GM18858 (cell line): ENCODE data around the gene CDKL5.

Experiments used
- ATAC-seq: cut with Tn5 transposase; IDR thresholded peaks from one replicate; pipeline ENCODE4 v1.9.1; 2021; ENCODE audit not compliant: unreplicated experiment

The CDKL5 gene

DNA sequence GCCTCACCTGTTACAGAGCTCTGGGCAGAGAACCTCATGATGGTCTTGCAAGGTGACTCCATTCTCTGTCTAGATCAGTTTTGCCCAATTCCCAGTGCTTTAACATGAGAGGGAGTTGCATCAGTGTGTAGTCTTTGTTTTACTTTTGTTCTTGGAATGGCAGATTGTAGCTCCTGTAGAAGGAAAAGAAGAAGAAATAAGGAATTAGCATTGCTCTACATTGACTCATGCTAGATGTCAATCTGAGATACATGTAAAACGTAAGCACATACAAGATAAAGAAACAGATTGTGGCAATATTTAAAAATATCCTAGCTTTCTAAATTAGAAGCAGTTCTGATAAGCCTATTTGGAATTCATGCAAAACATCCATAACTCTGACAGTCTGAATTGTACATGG is 266.0 kb downstream of the CDKL5 start:
- no peak for ATAC-seq

DNA sequence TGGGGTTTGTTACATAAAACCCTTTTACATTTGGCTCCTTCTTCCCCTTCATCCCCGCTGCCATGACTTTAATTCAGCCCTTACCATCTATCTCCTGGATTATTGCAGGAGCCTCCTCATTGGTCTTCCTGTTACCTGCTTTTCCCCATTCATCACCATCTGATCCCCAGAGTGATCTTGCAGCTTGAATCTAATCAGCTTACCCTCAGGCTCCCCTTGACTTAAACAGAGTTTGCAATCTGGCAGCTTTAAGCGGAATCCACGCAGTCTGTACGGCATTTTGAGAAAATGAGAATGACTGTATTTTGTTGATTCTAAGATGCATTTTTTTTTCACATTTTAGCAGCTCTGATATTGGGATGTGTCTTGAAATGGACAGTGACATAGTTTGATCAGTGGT is 267.1 kb downstream of the CDKL5 start:
- no peak for ATAC-seq

DNA sequence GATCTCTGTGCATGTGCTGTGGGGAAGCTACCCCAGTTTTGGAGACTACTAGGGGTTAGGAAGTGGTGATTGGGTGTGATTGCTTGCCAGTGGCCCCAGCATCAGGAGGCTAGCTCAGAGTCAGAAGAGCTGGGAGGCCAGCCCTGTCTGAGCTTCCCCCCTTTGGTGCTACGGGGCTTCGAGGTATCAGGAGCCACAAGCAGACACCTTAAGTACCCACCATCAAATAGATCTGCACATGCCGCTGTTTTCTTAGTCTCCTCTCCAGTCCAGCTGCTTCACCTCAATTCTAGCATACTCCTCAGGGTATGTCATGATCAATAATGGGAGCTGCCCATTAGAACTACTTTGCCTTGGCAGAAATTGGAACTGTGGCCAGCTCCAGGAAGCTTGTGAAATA is 271.2 kb downstream of the CDKL5 start:
- ATAC-seq, result no peak

DNA sequence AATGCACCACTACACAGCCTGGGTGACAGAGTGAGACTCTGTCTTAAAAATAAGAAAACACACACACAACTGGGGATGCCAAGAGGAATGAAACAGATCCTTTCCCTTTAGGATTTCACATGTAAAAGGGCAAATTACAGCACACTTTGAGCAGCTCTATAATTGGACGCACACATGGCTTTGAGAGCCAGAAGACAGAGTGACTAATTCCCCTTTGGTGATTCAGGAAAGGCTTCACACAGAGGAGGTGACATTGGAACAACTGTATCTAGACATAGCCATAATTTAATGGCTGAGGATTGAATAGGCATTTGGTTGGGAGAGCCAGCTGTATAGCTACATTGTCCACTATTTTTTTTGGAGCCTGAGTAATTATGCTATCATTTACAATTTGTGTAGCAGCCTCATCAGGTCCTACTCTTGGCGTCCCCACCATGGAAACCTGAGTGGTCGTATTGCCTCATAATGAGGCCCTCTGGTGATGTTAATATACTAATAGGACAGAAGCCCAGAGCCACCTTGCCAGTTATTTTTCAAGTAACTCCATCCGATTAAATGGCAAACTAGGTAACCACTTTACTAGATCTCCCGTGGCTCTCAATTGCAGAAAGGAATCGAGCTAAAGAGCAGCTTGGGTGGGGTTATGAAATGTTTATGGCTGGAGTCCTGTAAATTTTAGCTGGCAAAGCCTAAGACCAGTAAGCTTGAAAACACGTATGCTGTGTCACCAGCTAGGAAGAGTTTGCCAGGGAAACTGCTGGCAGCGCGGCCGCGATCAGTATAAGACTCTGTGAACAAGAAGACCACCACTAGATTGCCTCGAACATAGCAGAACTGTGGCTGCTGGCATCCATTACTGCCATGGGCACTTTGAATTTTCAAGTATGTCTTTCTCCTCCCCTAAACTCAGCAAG is 273.6 kb downstream of the CDKL5 start:
- no peak for ATAC-seq

DNA sequence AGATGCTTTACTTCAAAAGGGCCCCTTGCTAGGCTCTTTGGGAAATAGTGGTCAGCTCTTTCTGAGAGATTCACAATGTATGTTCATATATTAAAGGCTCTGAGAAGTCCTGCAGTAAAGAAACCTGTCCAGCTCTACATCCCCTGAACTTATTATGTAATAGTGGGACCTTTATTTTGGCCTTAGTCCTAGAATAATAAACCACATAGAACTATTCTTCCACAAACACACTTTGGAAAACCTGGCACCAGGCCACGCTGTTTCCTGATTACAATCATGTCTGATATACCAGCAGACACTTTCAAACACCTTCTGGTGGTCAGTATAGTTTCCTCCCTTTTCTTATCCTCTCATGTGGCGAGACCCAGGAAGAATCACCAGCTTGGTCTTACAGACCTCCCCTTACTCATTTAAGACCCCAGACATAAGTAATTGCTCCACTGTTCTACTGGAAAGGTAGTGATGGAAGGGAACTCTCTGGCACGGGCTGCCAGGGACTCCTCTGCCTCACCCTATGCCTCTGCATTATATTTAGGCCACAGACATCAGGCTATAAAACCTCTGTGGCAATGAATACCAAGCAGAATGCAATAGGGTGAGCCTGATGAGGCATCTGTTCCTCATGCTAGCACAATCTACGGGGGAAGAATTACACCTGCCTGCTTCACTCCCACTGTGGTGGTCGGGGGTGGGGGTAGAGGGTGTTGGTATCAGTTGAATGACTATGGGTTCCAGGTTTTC is 276.4 kb downstream of the CDKL5 start:
- ATAC-seq, result no peak

DNA sequence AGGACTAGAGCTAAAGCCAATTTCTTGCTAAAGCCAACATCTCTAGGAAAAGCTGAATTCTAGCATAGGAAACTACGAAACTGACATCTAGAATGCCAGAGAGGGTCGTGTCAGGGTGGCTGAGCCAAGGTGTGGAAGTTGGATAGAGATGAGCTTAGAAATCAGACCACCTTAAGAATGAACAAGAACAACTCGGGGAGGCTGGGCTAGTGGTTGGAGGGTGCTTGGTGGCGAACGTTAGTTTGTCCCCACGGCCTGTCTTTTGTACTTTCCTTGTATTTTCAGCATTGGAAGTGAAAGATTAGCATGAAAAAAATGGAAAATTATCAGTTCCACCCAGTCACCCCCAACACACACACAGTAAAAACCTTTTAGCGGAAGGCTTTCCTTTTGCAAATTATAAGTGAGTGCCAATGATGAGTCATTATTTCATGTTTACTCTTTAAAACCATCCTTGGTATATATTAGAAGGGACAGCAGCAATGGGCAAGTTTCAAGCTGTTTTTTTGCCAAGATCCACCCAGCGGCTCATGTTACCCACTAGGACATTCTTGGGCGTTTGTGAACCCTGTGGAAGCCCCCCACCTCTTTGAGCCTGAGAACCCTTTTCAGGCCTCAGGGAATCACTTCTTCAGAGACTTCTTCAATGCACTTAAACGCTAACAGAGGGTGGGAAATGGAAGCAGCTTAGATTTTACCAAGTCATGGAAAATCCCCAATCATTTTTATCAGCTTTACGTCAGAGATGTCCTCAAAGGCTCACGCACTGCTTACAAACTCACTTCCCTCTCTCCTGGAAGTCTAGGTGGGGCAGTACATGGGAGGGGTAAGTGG is 277.2 kb downstream of the CDKL5 start:
- no peak for ATAC-seq
